K562 (cell line): ENCODE data around the gene FGD1. TPM values are rescaled to one million over a fixed set of nuclear protein-coding genes. Genes with fewer than 3 reads are reported as not detected.

Experiments
- ATAC-seq: fragments of 200-7000 bp; cut with Tn5 transposase; 3 replicates; pipeline ENCODE4 v1.9.1; 2020; ENCODE audit warnings: moderate library complexity
- BruUV-seq: library from RNA; stranded (reverse); fragments of 400-500 nt; replicated peaks from 2 replicates; lab custom pipeline; 2021; lab: Mats Ljungman, UMichigan
- CTCF ChIA-PET: fragments of 300-600 bp; formaldehyde crosslinking; extraction: SDS; loops from one replicate; lab custom pipeline; 2021; ENCODE audit warnings: low intra/inter-chr PET ratio; lab: Yijun Ruan, JAX
- POLR2A ChIA-PET: fragments of 300-600, 350-650 bp; sonication (Branson Sonifier 250); formaldehyde crosslinking; extraction: SDS; loops from one replicate; lab custom pipeline; 2021; ENCODE audit warnings: antibody characterized with exemption, inconsistent platforms; lab: Yijun Ruan, JAX
- DNase-seq, 4 experiments: peaks; one replicate each; pipeline versions ENCODE4 v3.0.0 to v3.0.0-alpha.2; 2011 to 2018; ENCODE audit warnings: low spot score in 3 of 4, mixed read lengths in 3 of 4; ENCODE audit errors: extremely low read depth in 1 of 4
- FAIRE-seq: peaks from 2 replicates; lab custom pipeline; 2011; peaks lifted over from hg19 to GRCh38; lab: Jason Lieb, UNC
- H2AFZ ChIP-seq: 2 replicates; pipeline ENCODE4 v1.6.0; 2011; ENCODE audit warnings: low read depth, low read length, control low read depth, inconsistent platforms
- H3K27ac ChIP-seq: fragments of 200-600 bp; 3 replicates; pipeline ENCODE4 v1.8.0; 2011; ENCODE audit warnings: low read depth, mild to moderate bottlenecking, control low read depth, inconsistent platforms, low read length, moderate library complexity, mixed read lengths; ENCODE audit errors: extremely low read depth
- H3K27me3 ChIP-seq, 2 experiments: fragments of 300-600 bp in 1 of 2; 2 replicates in 1 of 2; 3 replicates in 1 of 2; pipeline versions ENCODE4 v1.6.0 to v1.8.0; 2011; ENCODE audit warnings: inconsistent platforms in 2 of 2, low read length in 2 of 2, mild to moderate bottlenecking in 1 of 2, mixed read lengths in 1 of 2, moderate library complexity in 1 of 2; ENCODE audit not compliant: control insufficient read depth in 2 of 2, insufficient read depth in 2 of 2
- H3K36me3 ChIP-seq: fragments of 300-600 bp; 3 replicates; pipeline ENCODE4 v1.8.0; 2011; ENCODE audit warnings: mild to moderate bottlenecking, low read length, inconsistent platforms; ENCODE audit not compliant: control insufficient read depth, insufficient read depth
- H3K4me1 ChIP-seq, 2 experiments: fragments of 200-600 bp in 1 of 2; replicated peaks in 1 of 2; 2 replicates in 1 of 2; 3 replicates in 1 of 2; pipeline versions ENCODE4 v1.5.1 to v1.8.0; 2011; ENCODE audit warnings: inconsistent platforms in 2 of 2, low read length in 2 of 2, mild to moderate bottlenecking in 1 of 2, mixed read lengths in 1 of 2, moderate library complexity in 1 of 2; ENCODE audit not compliant: control insufficient read depth in 2 of 2, insufficient read depth in 2 of 2
- H3K4me2 ChIP-seq: 2 replicates; pipeline ENCODE4 v1.6.1; 2011; ENCODE audit warnings: low read length, control low read depth, inconsistent platforms, mixed read lengths; ENCODE audit not compliant: insufficient read depth
- H3K4me3 ChIP-seq: fragments of 200-600 bp; sonication (generic), shearing (Covaris generic); 2 replicates; pipeline ENCODE4 v1.5.1; 2016; ENCODE audit warnings: control low read depth, inconsistent platforms
- H3K79me2 ChIP-seq: fragments of 200-600 bp; 3 replicates; pipeline ENCODE4 v1.8.0; 2011; ENCODE audit warnings: low read length, inconsistent platforms; ENCODE audit not compliant: control insufficient read depth, insufficient read depth
- H3K9ac ChIP-seq, 2 experiments: 2 replicates each; pipeline versions ENCODE4 v1.6.0 to v1.6.1; 2011; ENCODE audit warnings: low read depth in 2 of 2, low read length in 2 of 2, control low read depth in 1 of 2, inconsistent platforms in 1 of 2, mild to moderate bottlenecking in 1 of 2, mixed read lengths in 1 of 2; ENCODE audit not compliant: insufficient read depth in 1 of 2
- H3K9me1 ChIP-seq: one replicate; pipeline ENCODE4 v1.6.0; 2011; ENCODE audit warnings: inconsistent platforms, mild to moderate bottlenecking, low read length, moderate library complexity; ENCODE audit not compliant: control insufficient read depth, insufficient read depth
- H3K9me3 ChIP-seq: replicated peaks from 2 replicates; pipeline ENCODE4 v1.5.1; 2011; ENCODE audit warnings: low read depth, low read length, inconsistent platforms; ENCODE audit not compliant: control insufficient read depth, insufficient read depth
- H4K20me1 ChIP-seq: replicated peaks from 2 replicates; pipeline ENCODE4 v1.6.1; 2011; ENCODE audit warnings: low read length, inconsistent platforms, mixed read lengths; ENCODE audit not compliant: control insufficient read depth, insufficient read depth
- BCL6 ChIP-seq: fragments of 250-450 bp; sonication (Bioruptor Pico); IDR thresholded peaks from 2 replicates; pipeline ENCODE4 v1.4.0; 2020
- CSDE1 ChIP-seq, 2 experiments: fragments of 450-650 bp; IDR thresholded peaks; 2 replicates each; pipeline ENCODE4 v1.6.1; 2016; ENCODE audit warnings: mild to moderate bottlenecking in 1 of 2
- RERE ChIP-seq: sonication (generic); formaldehyde crosslinking; IDR thresholded peaks from 2 replicates; pipeline ENCODE4 v1.8.0; 2023; ENCODE audit warnings: missing genetic modification reagents, mild to moderate bottlenecking, borderline replicate concordance
- ZBTB7A ChIP-seq: IDR thresholded peaks from 2 replicates; pipeline ENCODE4 v1.6.1; 2011; ENCODE audit warnings: low read depth, mild to moderate bottlenecking, low read length, moderate library complexity, borderline replicate concordance; ENCODE audit not compliant: control insufficient read depth
- ZNF274 ChIP-seq: IDR thresholded peaks from 2 replicates; pipeline ENCODE4 v1.6.1; 2011; ENCODE audit warnings: low read depth, mild to moderate bottlenecking, low read length, moderate library complexity, borderline replicate concordance
- WGBS: fragments of 100-300 bp; shearing (Covaris generic); methylation state at CpG from one replicate; pipeline ENCODE4 v1.1.6; 2016; ENCODE audit warnings: low coverage, mixed read lengths; ENCODE audit not compliant: insufficient coverage; ENCODE audit errors: missing lambda C conversion rate; 5-methylcytosine and 5-hydroxymethylcytosine counted together
- in situ Hi-C: fragments of 300-500 bp; cut with MboI; formaldehyde crosslinking; loops from 4 replicates; pipeline ENCODE4 v1.15.0; 2018; ENCODE audit warnings: inconsistent platforms, mixed read lengths
- intact Hi-C: fragments of 100-400 bp; cut with micrococcal nuclease; formaldehyde crosslinking; loops from 2 replicates; pipeline ENCODE4 v1.14.2; 2022
- polyA plus RNA-seq, 8 experiments: library from polyadenylated mRNA; depleted of rRNA in 4 of 8; stranded (reverse) in 5 of 8; unstranded in 3 of 8; fragments of >200 nt; fragmentation: Nextera tagmentation in 2 of 8; fragmentation: Illumina TruSeq in 1 of 8; extraction: Ambion mirVana in 2 of 8; extraction: Trizol in 1 of 8; gene quantifications; 2 replicates each; pipeline versions ENCODE4 v1.2.1 to v1.2.3, GENCODE V29; 2011 to 2014; ENCODE audit warnings: inconsistent platforms in 1 of 8, missing spikeins in 1 of 8
- total RNA-seq, 7 experiments: library from RNA; depleted of rRNA in 6 of 7; stranded (reverse); fragments of >200 nt in 6 of 7; fragmentation: Illumina TruSeq in 2 of 7; extraction: Trizol in 2 of 7; gene quantifications; 2 replicates each; pipeline versions ENCODE4 v1.2.1 to v1.2.3, GENCODE V29; 2011 to 2021; ENCODE audit warnings: low replicate concordance in 1 of 7
- TF ChIP-seq, protein P1 (sequence below): fragments of 250-450 bp; sonication (Bioruptor Pico); IDR thresholded peaks from 2 replicates; pipeline ENCODE4 v1.4.0; 2020; ENCODE audit warnings: mild to moderate bottlenecking, moderate library complexity, borderline replicate concordance

FGD1 gene
- total and polyA plus RNA-seq, 9 of the 15 experiments (the other 6 are each of a cell fraction or from before 2014, with no cell fraction given): 0.01 to 0.09 (median 0.04) TPM; not detected in 2

DNA sequence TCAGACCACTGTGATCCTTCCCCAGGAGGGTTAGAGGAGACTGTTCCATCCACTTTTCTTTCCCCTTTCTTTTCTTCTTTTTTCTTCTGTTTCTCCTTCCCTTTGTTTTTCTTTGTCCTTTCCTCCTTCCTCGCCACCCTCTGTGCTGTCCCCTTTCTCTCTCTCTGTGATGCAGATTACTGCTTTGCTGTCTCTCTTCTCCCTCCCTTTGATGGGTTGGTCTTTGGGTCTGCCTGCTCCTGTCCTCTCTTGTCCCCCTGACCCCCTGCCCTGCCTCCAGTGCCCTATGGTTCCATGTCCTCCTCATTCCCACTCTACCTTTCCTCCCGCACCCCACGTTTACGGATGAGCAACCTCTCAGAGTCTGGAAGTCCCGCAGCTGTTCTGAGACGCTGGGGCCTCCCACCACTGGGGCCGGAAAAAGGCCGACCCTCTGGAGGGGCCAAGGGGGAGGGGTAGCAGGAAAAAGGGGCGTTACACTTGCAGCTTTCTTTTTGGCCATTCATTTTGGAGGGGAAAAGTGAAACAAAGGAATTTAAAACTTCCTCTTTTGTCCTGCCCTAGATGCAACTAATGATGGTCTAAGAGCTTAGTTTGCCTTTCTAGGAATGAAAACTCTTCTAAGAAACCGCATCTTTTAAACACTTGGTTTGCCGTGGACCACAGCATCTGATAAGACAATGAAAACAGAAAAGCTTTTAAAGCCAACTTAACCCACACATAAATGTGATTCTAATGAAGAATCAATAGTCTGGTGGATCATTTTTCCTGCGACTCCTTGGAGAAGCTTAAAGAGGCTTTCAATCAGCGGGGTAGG is 80.3 kb downstream of the FGD1 start:
- ChIA-PET CTCF (no interaction called here), POLR2A (no interaction called here)
- DNase-seq (no peak), FAIRE-seq (no peak), ATAC-seq (no peak)
- H2AFZ ChIP-seq: no peak overlapping the region
- no peak overlapping the region for H3K9ac ChIP-seq
- in situ Hi-C loops: no loop called here
- H3K9me3 ChIP-seq: no peaks in the 10 kb centered on the region
- H3K36me3 ChIP-seq: no peaks in the 10 kb centered on the region
- no peak overlapping the region for H3K4me3 ChIP-seq
- intact Hi-C loops: no loop called here
- BruUV-seq: no TSS peak
- peaks cover 0 to 6% of the 10 kb centered on the region in 2 experiments; a peak in 2 of 5 replicates for H3K27me3 ChIP-seq
- TF ChIP-seq BCL6: peak; percentile 85; the same call in 1 of the 2 replicates
- no peak for TF ChIP-seq ZNF274
- no peaks in the 10 kb centered on the region for H4K20me1 ChIP-seq
- 1% methylated on average over 11 of the region's 13 CpGs for WGBS
- no peak overlapping the region for H3K4me2 ChIP-seq
- no peaks in the 10 kb centered on the region for H3K79me2 ChIP-seq
- no peaks in the 10 kb centered on the region for H3K9me1 ChIP-seq
- H3K27ac ChIP-seq: no peak overlapping the region
- no peaks in the 10 kb centered on the region for H3K4me1 ChIP-seq

DNA sequence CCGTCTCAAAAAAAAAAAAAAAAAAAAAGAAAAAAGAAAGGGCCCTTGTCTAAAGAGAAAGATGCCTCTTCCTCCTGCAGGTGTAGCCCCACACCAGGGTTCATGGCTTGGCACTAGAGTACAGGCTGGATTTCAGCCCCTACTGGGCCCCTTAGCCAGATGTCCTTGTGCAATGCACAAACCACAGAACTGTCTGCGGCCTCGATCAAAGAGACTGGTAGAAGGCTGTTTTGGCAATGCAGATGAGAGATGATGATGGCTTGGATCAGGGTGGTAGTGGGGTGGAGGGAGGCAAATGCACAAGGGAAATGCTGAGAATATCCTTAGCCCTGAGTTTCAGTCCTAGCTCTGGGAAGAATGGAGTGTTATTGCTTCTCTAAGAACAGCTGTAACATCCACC is 82.3 kb downstream of the FGD1 start:
- no peaks in the 10 kb centered on the region for H4K20me1 ChIP-seq
- H2AFZ ChIP-seq: no peak overlapping the region
- ChIA-PET POLR2A (no interaction called here), CTCF (no interaction called here)
- no peaks in the 10 kb centered on the region for H3K79me2 ChIP-seq
- FAIRE-seq (no peak), DNase-seq (no peak), ATAC-seq (no peak)
- no peaks in the 10 kb centered on the region for H3K4me1 ChIP-seq
- H3K9ac ChIP-seq: no peak overlapping the region
- no peak overlapping the region for H3K4me2 ChIP-seq
- BruUV-seq: no TSS peak
- peaks cover 0 to 6% of the 10 kb centered on the region in 2 experiments; a peak in 2 of 5 replicates for H3K27me3 ChIP-seq
- H3K9me1 ChIP-seq: no peaks in the 10 kb centered on the region
- WGBS: 13% methylated on average over 2 of the region's 3 CpGs
- no peaks in the 10 kb centered on the region for H3K9me3 ChIP-seq
- no peak overlapping the region for H3K27ac ChIP-seq
- intact Hi-C loops (no loop called here), in situ Hi-C loops (no loop called here)
- no peak overlapping the region for H3K4me3 ChIP-seq
- no peaks in the 10 kb centered on the region for H3K36me3 ChIP-seq
- TF ChIP-seq RERE (CRISPR knock-in tag) (no peak), ZBTB7A (no peak), CSDE1 (IDR thresholded peaks at IDR 0.05) (no peak)
- TF ChIP-seq, protein P1, sequence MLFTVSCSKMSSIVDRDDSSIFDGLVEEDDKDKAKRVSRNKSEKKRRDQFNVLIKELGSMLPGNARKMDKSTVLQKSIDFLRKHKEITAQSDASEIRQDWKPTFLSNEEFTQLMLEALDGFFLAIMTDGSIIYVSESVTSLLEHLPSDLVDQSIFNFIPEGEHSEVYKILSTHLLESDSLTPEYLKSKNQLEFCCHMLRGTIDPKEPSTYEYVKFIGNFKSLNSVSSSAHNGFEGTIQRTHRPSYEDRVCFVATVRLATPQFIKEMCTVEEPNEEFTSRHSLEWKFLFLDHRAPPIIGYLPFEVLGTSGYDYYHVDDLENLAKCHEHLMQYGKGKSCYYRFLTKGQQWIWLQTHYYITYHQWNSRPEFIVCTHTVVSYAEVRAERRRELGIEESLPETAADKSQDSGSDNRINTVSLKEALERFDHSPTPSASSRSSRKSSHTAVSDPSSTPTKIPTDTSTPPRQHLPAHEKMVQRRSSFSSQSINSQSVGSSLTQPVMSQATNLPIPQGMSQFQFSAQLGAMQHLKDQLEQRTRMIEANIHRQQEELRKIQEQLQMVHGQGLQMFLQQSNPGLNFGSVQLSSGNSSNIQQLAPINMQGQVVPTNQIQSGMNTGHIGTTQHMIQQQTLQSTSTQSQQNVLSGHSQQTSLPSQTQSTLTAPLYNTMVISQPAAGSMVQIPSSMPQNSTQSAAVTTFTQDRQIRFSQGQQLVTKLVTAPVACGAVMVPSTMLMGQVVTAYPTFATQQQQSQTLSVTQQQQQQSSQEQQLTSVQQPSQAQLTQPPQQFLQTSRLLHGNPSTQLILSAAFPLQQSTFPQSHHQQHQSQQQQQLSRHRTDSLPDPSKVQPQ: no peak
